ENCODE data around the gene UBE2U.

UBE2U gene

GRCh38 chr1:64203420-64203819 lies at the start of gene UBE2U:
Gene UBE2U (plus strand): TSS chr1:64203623. CDS start chr1:64204051, 428 bp downstream.
- DNase-seq = no peak

GRCh38 chr1:64155278-64155677 lies 48.1 kb upstream of the UBE2U start:
- no peak for DNase-seq

GRCh38 chr1:64161357-64161941 lies 42.0 kb upstream of the UBE2U start:
- no peak for DNase-seq

GRCh38 chr1:64162151-64162550 lies 41.3 kb upstream of the UBE2U start:
- DNase-seq = peak; percentile 34

GRCh38 chr1:64162804-64163203 lies 40.6 kb upstream of the UBE2U start:
- DNase-seq = no peak

GRCh38 chr1:64163431-64163830 lies 40.0 kb upstream of the UBE2U start:
- no peak for DNase-seq

- DNase-seq = peak; percentile 48
Measured at GRCh38 chr1:64163970-64164369, 39.5 kb upstream of the UBE2U start.

GRCh38 chr1:64166629-64167028 lies 36.8 kb upstream of the UBE2U start:
- no peak for DNase-seq

- no peak for DNase-seq
Measured at GRCh38 chr1:64167176-64167575, 36.2 kb upstream of the UBE2U start.

GRCh38 chr1:64171246-64171645 lies 32.2 kb upstream of the UBE2U start:
- no peak for DNase-seq

GRCh38 chr1:64171797-64172281 lies 31.6 kb upstream of the UBE2U start:
- DNase-seq = no peak

GRCh38 chr1:64172458-64172983 lies 30.9 kb upstream of the UBE2U start:
- peak; percentile 72 for DNase-seq

- no peak for DNase-seq
Measured at GRCh38 chr1:64173336-64173940, 30.0 kb upstream of the UBE2U start.

GRCh38 chr1:64175639-64176038 lies 27.8 kb upstream of the UBE2U start:
- DNase-seq = no peak

- DNase-seq = no peak
Measured at GRCh38 chr1:64176659-64177058, 26.8 kb upstream of the UBE2U start.

- DNase-seq = no peak
Measured at GRCh38 chr1:64179588-64179987, 23.8 kb upstream of the UBE2U start.

GRCh38 chr1:64182207-64182606 lies 21.2 kb upstream of the UBE2U start:
- DNase-seq = no peak

GRCh38 chr1:64183395-64184002 lies 19.9 kb upstream of the UBE2U start:
- DNase-seq = no peak

GRCh38 chr1:64184003-64184440 lies 19.4 kb upstream of the UBE2U start:
- DNase-seq = no peak

- DNase-seq = no peak
Measured at GRCh38 chr1:64186138-64186897, 17.1 kb upstream of the UBE2U start.

- DNase-seq = no peak
Measured at GRCh38 chr1:64186898-64187280, 16.5 kb upstream of the UBE2U start.

GRCh38 chr1:64187646-64188045 lies 15.8 kb upstream of the UBE2U start:
- DNase-seq = no peak

- DNase-seq = no peak
Measured at GRCh38 chr1:64192290-64192689, 11.1 kb upstream of the UBE2U start.
